ENCODE measurements around the gene RPS16. TPM values are rescaled to one million over a fixed set of nuclear protein-coding genes. Genes with fewer than 3 reads are reported as not detected.

RPS16 gene
- total RNA-seq, 1 donor from 2014 or later, result 1,329 TPM

- Histone ChIP-seq H3K9me3 (ENCODE audit: insufficient read depth, low read depth, low read length) (no peaks in the 10 kb centered on the region), H3K4me3 (ENCODE audit: insufficient read depth, low read depth, low read length) (peak overlapping the region; percentile 66), H3K4me2 (ENCODE audit: low read length) (peak overlapping the region; percentile 96), H3K9ac (ENCODE audit: low read length) (peak overlapping the region; percentile 90), H3K27ac (ENCODE audit: low read depth, low read length) (peak overlapping the region; percentile 97), H3K79me2 (ENCODE audit: insufficient read depth, low read length) (peaks cover 56% of the 10 kb centered on the region), H4K20me1 (ENCODE audit: insufficient read depth, low read length) (peaks cover 37% of the 10 kb centered on the region), H3K36me3 (ENCODE audit: insufficient read depth, low read length) (peaks cover 4% of the 10 kb centered on the region), H2AFZ (ENCODE audit: low read depth, low read length) (peak overlapping the region; percentile 22), H3K27me3 (ENCODE audit: insufficient read depth, low read length) (no peaks in the 10 kb centered on the region), H3K4me1 (ENCODE audit: insufficient read depth, low read length) (peaks cover 52% of the 10 kb centered on the region)
- no peaks in the 10 kb centered on the region for H3K9me3 Mint-ChIP-seq (ENCODE audit: unreplicated experiment)
- DNase-seq (ENCODE audit: low read depth), result no peak
- H3K36me3 Mint-ChIP-seq (ENCODE audit: low read depth, unreplicated experiment), result peaks cover 5% of the 10 kb centered on the region
- peak overlapping the region; percentile 90 for H3K4me3 Mint-ChIP-seq (ENCODE audit: unreplicated experiment)
- TF ChIP-seq EZH2 (IDR thresholded peaks at IDR 0.05; ENCODE audit: insufficient read depth, low read length), result no peak
- TF ChIP-seq CTCF (IDR thresholded peaks at IDR 0.05; ENCODE audit: insufficient read depth, low read depth, low read length), result no peak
- no peaks in the 10 kb centered on the region for H3K27me3 Mint-ChIP-seq (ENCODE audit: low read depth, unreplicated experiment)
- peaks cover 34% of the 10 kb centered on the region for H3K4me1 Mint-ChIP-seq (ENCODE audit: low read depth, unreplicated experiment)
- no peak for FAIRE-seq
- H3K27ac Mint-ChIP-seq (ENCODE audit: unreplicated experiment), result peak overlapping the region; percentile 85
Observed at GRCh38 chr19:39410017-39410830, 25.5 kb downstream of the RPS16 start.

DNA sequence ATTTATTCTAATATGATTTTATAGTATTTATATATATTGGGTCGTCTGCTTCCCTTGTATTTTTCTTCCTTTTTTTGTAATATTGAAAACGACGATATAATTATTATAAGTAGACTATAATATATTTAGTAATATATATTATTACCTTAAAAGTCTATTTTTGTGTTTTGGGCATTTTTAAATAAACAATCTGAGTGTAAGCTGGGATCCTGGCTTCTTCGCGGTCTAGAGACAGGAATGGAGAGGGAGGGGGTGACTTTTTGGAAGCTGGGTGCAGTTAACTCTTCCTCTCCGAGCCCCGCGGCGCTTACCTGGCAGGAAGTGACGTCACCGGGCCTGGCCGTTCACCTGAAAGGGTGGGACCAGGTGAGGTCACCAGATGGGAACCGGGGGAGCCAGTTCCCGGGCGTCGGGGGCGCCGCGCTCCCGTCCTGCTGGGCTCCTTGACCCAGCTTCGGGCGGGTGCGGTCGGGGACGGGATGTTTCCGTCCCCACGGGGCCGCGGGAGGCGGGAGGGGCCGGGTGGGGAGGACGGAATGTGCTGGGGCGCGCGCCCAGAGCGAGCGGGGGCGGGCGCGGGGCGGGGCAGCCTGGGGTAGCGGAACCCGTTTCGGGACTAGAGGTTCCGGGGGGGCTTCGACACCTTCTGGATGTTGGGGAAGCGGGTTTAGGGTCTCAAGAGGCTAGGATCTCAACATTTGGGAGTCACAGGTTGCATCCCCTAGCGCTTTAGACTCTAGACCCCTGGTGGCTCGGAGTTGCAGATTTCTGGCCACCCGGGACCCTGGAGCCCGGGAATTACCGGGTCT is 26.3 kb downstream of the RPS16 start:
- peak overlapping the region; percentile 89 for H3K27ac ChIP-seq (ENCODE audit: low read depth, low read length)
- peak overlapping the region; percentile 97 for H3K9ac ChIP-seq (ENCODE audit: low read length)
- peaks cover 29% of the 10 kb centered on the region for H4K20me1 ChIP-seq (ENCODE audit: insufficient read depth, low read length)
- H3K4me3 Mint-ChIP-seq (ENCODE audit: unreplicated experiment), result peak overlapping the region; percentile 95
- H3K9me3 Mint-ChIP-seq (ENCODE audit: unreplicated experiment), result no peaks in the 10 kb centered on the region
- peak overlapping the region; percentile 85 for H3K27ac Mint-ChIP-seq (ENCODE audit: unreplicated experiment)
- H2AFZ ChIP-seq (ENCODE audit: low read depth, low read length), result peak overlapping the region; percentile 22
- peaks cover 48% of the 10 kb centered on the region for H3K79me2 ChIP-seq (ENCODE audit: insufficient read depth, low read length)
- DNase-seq (ENCODE audit: low read depth) (no peak), FAIRE-seq (no peak)
- peaks cover 4% of the 10 kb centered on the region for H3K36me3 ChIP-seq (ENCODE audit: insufficient read depth, low read length)
- no peaks in the 10 kb centered on the region for H3K27me3 Mint-ChIP-seq (ENCODE audit: low read depth, unreplicated experiment)
- peaks cover 44% of the 10 kb centered on the region for H3K4me1 ChIP-seq (ENCODE audit: insufficient read depth, low read length)
- TF ChIP-seq CTCF (IDR thresholded peaks at IDR 0.05; ENCODE audit: insufficient read depth, low read depth, low read length) (no peak), EZH2 (IDR thresholded peaks at IDR 0.05; ENCODE audit: insufficient read depth, low read length) (no peak)
- peak overlapping the region; percentile 96 for H3K4me3 ChIP-seq (ENCODE audit: insufficient read depth, low read depth, low read length)
- H3K36me3 Mint-ChIP-seq (ENCODE audit: low read depth, unreplicated experiment), result peaks cover 2% of the 10 kb centered on the region
- no peaks in the 10 kb centered on the region for H3K27me3 ChIP-seq (ENCODE audit: insufficient read depth, low read length)
- peak overlapping the region; percentile 96 for H3K4me2 ChIP-seq (ENCODE audit: low read length)
- H3K4me1 Mint-ChIP-seq (ENCODE audit: low read depth, unreplicated experiment), result peaks cover 26% of the 10 kb centered on the region
- no peaks in the 10 kb centered on the region for H3K9me3 ChIP-seq (ENCODE audit: insufficient read depth, low read depth, low read length)
